Midbrain (tissue), 1 donor: ENCODE results near the gene RGS21.
"Not testable (repeated sequence)": the region's sequence is repeated elsewhere in the genome, so short reads cannot be mapped to it uniquely, and the experiment has no call there.

Experiments
- DNase-seq: peaks from one replicate; lab custom pipeline; 2025; lab: John Stamatoyannopoulos, UW

The RGS21 gene

DNA sequence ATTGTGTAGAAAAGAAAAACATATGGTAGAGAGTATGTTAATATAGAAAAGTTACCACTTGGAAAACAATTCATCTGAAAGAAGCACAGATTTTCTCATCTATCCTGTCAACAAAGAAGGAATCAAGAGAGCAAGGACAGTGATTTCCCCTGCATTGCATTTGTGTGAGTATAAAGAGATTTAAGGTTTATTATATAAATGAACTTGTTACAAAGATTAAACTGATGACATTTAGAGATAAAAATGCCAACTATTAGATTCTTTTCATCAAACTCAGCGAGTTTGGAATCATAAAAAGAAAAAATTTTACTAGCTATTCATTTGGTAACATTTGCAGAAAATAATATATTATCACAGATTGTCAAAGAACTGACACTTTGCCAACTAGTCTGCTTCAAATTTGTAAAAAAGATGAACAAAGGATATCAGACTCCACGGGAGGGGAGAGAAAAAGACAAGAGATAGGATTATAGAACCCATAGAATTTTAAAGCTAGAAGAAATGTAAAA, at the start of gene RGS21:
Gene RGS21 (plus strand): TSS at position 51 of the 509 bp plus-strand sequence. CDS start 26,045 bp downstream, outside the sequence.
- no peak for DNase-seq

- no peak for DNase-seq
These were observed 48.2 kb upstream of the RGS21 start for GRCh38 chr1:192268468-192269052.

GRCh38 chr1:192270398-192270797, 46.4 kb upstream of the RGS21 start:
- no peak for DNase-seq

DNA sequence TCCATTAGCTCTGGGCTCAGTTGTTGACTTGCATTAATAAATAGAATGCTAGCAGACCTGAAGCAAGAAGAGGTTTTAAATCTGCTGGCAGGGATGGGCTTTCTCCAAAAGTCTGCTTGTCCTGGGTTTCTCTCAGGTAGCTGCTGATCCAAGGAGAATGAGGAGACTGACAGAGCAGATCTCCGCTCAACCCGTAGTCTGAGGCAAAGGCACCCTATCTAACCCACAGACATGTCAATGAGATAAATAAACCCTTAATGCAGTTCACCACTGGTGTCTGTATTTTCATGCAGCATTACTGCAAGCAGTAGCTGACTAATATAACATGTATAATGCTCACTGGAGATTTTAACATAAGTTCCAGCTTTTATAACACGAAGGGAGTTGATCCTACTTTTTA, 44.1 kb upstream of the RGS21 start:
- DNase-seq: no peak

DNA sequence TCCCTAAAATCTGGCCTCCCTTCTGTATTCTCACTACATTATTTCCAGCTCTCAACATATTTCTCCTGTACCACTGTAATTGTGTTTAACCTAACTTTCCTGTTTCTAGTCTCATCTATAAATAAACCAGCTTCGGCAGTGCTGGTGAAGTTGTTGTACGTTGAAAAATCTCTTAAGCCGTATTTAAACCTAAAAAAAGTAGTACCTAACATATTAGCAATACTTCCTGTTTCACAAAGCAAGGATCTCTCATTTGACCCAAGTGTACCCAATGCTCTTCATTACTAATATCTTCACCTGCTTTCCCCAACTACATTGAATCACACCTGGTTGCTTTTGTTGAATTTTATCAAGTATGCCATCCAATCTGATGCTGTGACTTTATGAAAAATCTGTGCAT, 42.2 kb upstream of the RGS21 start:
- no peak for DNase-seq

- no peak for DNase-seq
These were observed 39.2 kb upstream of the RGS21 start for GRCh38 chr1:192277635-192278034.

- no peak for DNase-seq
These were observed 31.9 kb upstream of the RGS21 start for GRCh38 chr1:192284927-192285326.

DNA sequence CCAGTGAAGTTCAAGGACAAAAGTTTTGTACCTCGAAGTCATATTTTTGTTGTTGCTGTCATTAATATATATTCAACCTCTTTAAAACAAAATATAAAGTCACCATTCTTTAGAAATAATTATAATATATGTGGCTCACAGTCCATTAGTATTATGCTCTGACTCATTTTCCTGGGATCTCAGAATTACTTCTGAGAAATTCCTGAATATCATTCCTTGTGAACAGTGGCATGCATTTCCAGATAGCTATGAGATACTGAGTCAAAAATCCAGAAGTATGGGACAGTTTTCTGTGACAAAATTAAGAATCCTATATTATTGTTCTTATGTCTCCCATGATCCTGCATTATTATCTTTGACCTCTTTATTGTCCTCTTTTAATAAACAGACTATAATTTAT, 13.8 kb upstream of the RGS21 start:
- no peak for DNase-seq

GRCh38 chr1:192308314-192308713, 8.5 kb upstream of the RGS21 start:
- DNase-seq: not testable (repeated sequence)

DNA sequence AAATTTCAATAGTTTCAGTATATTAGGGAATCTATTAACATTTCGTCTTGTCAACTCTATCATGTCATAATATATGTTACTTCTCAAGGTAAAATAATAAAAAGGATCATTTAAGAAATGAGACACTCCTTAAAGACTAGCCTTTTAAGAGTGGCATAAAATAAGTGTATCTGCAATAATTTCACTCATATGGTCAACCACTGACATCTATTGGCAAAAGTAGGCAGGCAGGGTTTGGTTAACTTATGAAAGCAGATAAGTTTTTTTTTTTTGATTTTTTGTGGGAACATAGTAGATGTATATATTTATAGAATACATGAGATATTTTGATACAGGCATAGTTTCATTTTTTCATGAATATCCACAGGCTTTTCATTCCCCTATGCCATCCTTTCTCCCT, 5.5 kb upstream of the RGS21 start:
- DNase-seq: no peak

- no peak for DNase-seq
These were observed 11.2 kb downstream of the RGS21 start for GRCh38 chr1:192327997-192328396.

DNA sequence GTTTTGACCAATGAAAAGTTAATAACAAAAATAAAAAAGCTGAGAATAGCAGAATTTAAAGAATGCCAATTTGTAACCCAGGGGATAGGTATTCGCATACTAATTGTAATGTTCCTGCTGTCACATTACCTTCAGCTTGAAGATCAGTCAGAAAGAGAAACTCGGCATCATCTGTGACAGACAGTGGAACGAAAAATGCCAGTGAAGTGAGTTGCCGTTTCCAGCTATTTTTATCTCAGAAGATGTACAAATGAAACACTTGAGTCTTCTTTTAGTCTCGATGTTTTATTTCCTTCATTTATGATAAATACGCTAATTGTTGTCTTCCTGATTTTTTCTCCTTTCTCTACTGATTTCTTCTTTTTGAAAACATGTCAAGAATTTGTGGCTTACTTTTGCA, 26.1 kb downstream of the RGS21 start:
- DNase-seq: no peak

DNA sequence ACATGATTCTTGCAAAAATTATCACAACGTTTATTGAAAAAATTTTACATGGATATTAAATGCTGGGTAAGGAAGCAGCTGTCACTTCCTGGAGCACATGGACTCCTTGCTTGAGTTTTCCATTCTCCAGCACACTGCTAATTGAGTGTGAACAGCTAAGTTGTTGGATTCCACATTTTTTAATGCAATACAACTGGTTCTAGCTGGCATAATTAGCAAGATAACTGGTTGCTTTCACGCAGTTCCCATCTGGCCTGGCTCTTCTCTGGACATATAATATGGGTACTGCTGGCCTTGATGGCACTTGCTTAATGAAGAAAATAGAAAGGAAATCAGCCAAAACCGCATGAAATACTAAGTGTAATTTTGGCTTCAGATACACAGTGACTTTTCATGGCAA, 26.6 kb downstream of the RGS21 start:
- no peak for DNase-seq

DNA sequence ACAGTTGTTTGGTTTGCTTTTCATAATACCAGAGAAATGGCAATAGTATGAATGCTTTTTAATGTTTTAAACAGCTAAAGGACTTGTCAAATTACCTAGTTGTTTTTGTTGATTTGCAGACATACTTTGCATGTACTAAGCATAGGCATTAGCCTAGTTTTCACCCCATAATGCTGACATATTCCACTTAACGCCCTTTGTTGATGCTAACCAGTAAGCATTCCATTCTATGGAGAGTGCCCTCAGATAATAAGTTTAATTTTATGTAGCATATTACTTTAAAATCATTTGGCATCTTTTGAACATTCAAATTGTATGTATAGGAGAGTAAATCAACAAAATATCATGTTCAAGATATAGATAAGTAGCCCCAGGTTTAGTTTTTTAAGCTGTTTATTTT, 32.5 kb downstream of the RGS21 start:
- no peak for DNase-seq

DNA sequence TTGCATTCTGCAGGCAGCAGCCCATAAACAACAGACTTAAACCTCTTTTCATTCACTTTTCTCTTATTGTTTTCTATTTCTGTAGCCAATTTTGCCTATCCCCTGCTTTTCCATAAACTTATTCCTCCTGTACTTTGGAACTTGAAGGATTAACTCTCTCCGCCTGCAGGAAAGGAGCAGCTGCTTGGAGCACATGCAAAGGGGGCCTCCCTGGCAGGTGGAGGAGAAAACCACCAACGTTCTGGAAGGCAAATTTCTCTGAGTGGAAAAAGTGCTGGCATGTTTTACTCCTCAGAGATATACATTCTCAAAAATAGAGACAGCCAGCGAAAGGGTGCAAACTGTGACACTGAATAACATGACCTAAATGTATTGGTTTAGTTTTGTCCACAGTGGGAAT, 33.6 kb downstream of the RGS21 start:
- no peak for DNase-seq

- no peak for DNase-seq
These were observed 34.8 kb downstream of the RGS21 start for GRCh38 chr1:192351550-192351949.

DNA sequence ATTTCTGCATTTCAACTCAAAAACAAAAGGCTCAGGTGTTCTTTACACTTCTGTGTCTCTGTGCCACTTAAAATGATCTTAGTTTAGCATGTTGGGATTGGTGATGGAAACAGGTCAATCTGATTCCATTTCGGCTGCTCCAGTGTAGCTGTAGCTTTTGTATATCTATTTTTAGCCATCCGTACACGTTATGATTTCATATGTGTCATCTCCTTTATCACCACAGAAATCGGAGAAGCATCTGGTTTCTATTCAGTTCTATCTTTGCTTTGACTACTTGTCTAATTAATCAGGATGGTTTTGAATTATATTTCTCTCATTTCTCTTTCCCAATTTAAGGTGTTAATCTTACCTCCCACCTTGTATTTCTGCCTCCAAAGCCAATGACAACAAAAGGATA, 41.1 kb downstream of the RGS21 start:
- DNase-seq: no peak

DNA sequence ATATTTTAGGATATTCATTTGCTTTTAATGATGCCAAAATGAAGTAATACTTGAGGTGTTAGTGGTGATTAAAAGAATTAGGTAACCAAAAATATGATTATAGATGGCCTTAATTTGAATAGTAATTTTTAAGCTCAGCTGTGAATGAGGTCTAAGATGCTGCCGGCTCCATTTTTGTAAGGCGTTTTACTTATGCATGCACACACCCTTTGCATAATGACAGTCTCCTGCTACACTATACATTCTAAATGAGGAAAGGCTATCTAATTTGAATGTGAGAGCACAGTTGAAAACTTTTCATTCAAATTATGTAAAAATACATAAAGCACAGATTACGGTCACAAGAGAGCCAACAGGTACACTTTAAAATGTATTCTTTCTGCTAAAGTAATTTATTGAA, 41.6 kb downstream of the RGS21 start:
- DNase-seq: no peak

GRCh38 chr1:192358822-192359221, 42.0 kb downstream of the RGS21 start:
- DNase-seq: no peak

- no peak for DNase-seq
These were observed 46.4 kb downstream of the RGS21 start for GRCh38 chr1:192363177-192363576.

DNA sequence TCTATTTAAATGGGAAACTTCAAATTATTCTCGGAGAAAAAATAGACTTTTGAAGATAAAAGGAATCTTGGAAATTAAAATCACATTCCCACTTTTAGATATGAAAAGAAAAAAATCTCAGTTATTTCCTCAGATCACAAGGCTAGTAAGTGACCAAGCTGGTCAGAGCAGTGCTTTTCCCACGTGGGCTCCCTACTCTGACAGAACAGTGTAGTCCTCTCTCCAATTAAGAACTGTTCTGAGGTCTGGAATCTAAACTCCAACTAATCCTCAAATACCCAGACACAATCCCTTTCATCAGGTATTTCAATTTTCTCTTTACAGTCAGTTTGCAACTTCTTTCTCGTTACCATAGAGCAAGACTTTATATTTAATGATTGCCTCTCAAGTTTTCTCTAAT, 50.6 kb downstream of the RGS21 start:
- DNase-seq: no peak

- DNase-seq: no peak
These were observed 58.5 kb downstream of the RGS21 start for GRCh38 chr1:192375306-192375705.

DNA sequence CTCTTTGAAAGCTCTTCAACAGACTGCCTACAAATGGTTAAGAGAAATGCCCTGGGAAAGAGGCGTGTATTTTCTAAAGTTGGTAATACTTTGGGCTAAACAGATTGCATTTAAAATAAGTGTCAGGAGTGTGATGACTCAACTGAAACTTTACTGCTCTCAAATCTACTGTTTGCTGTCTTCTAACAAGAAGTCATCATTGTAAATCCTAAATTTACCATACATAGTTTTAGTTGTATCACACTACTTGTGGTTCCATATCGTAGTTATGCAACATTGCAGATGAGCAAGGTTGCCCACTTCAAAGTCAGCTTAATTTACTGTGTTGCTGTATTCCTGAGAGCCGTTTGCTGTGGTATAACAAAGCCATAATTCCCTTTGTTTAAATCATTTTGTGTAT, 59.6 kb downstream of the RGS21 start:
- no peak for DNase-seq

DNA sequence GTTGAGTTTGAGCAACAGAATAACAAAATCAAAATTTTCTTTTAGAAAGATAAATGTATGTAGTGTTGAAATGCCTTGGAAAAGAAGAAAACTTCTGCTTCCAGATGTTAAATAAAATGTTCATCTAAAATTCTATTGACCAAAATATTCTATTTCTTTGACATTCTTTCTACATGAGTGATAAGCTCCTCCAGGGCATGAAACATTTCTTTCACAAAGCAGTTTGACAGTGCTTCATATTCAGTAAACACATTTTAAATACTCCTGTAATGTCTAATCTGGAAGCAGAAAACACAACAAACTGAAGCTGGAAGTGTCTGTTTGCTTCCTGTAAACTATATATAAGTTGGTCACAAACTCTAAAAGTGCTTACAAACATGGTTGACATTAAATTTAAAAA, 61.5 kb downstream of the RGS21 start:
- DNase-seq: no peak

DNA sequence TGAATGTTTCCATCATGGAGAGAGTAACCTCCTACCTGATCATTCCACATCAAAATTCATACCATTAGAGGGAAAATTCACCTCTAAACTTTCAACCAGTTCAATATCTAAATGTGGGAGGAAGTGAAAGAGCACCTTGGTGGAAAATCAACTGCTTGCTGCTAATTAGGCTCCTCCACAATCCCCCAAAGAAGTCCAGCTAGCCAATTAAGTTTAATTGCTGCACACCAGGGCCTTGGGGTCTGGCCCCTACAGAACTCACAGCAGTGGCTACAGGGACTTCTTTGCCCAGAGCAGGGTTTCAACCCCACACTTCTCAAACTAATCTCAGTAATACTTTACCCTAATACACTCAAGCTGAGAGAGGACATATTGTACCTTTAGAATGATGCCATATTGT, 62.1 kb downstream of the RGS21 start:
- DNase-seq: no peak
